ENCODE measurements around the gene EID3. TPM values are rescaled to one million over a fixed set of nuclear protein-coding genes. Genes with fewer than 3 reads are reported as not detected.
"Not testable (repeated sequence)": the region's sequence is repeated elsewhere in the genome, so short reads cannot be mapped to it uniquely, and the experiment has no call there.

The EID3 gene
- 0.48 and 0.63 TPM in 2 replicates for total RNA-seq (2014; rRNA removed; shearing (Covaris generic))

- H3K4me1 ChIP-seq, result no peaks in the 10 kb centered on the region
- no peak within 1 kb of the TSS for H3K4me3 ChIP-seq
- H3K9me3 ChIP-seq (replicated peaks), result no peaks in the 10 kb centered on the region; the same call in 1 of the 2 replicates
- H3K27ac ChIP-seq, result no peak within 1 kb of the TSS
- no peak for DNase-seq
- peaks cover 16% of the 10 kb centered on the region for H3K36me3 ChIP-seq
- H3K27me3 ChIP-seq, result no peaks in the 10 kb centered on the region
These were observed at the start of gene EID3 for GRCh38 chr12:104303538-104304151. Gene EID3, plus strand, starts transcription at chr12:104303739. Its CDS starts 196 bp downstream, at chr12:104303935.

GRCh38 chr12:104257913-104258472, 45.5 kb upstream of the EID3 start:
- Histone ChIP-seq H3K27ac (no peak overlapping the region), H3K4me1 (no peaks in the 10 kb centered on the region), H3K36me3 (no peaks in the 10 kb centered on the region), H3K27me3 (no peaks in the 10 kb centered on the region), H3K4me3 (no peak overlapping the region), H3K9me3 (replicated peaks) (no peaks in the 10 kb centered on the region)
- no peak for DNase-seq

- H3K9me3 ChIP-seq (replicated peaks), result no peaks in the 10 kb centered on the region
- H3K27ac ChIP-seq, result no peak overlapping the region
- no peak overlapping the region for H3K4me3 ChIP-seq
- H3K27me3 ChIP-seq, result no peaks in the 10 kb centered on the region
- no peaks in the 10 kb centered on the region for H3K36me3 ChIP-seq
- DNase-seq, result no peak
- no peaks in the 10 kb centered on the region for H3K4me1 ChIP-seq
These were observed 45.0 kb upstream of the EID3 start for GRCh38 chr12:104258476-104259067.

- Histone ChIP-seq H3K27ac (no peak overlapping the region), H3K4me3 (no peak overlapping the region)
- no peak for DNase-seq
These were observed 40.5 kb upstream of the EID3 start for GRCh38 chr12:104263026-104263425.

GRCh38 chr12:104263580-104264358, 39.8 kb upstream of the EID3 start:
- H3K27ac ChIP-seq, result no peak overlapping the region
- H3K9me3 ChIP-seq (replicated peaks), result no peaks in the 10 kb centered on the region
- H3K36me3 ChIP-seq, result no peaks in the 10 kb centered on the region
- no peak overlapping the region for H3K4me3 ChIP-seq
- no peaks in the 10 kb centered on the region for H3K4me1 ChIP-seq
- DNase-seq, result peak in 1 of 2 experiments; percentile 13
- H3K27me3 ChIP-seq, result no peaks in the 10 kb centered on the region

More at GRCh38 chr12:104263026-104263425, 40.5 kb upstream of the EID3 start:
- H3K27me3 ChIP-seq, result no peaks in the 10 kb centered on the region
- H3K36me3 ChIP-seq, result no peaks in the 10 kb centered on the region
- no peaks in the 10 kb centered on the region for H3K4me1 ChIP-seq
- no peaks in the 10 kb centered on the region for H3K9me3 ChIP-seq (replicated peaks)

GRCh38 chr12:104265436-104265835, 38.1 kb upstream of the EID3 start:
- DNase-seq; H3K4me1 ChIP-seq; H3K27me3 ChIP-seq; H3K4me3 ChIP-seq; H3K27ac ChIP-seq; H3K9me3 ChIP-seq (replicated peaks); H3K36me3 ChIP-seq: not testable (repeated sequence)

GRCh38 chr12:104272938-104273337, 30.6 kb upstream of the EID3 start:
- H3K27ac ChIP-seq, result no peak overlapping the region
- H3K4me1 ChIP-seq, result no peaks in the 10 kb centered on the region
- no peak overlapping the region for H3K4me3 ChIP-seq
- no peaks in the 10 kb centered on the region for H3K27me3 ChIP-seq
- DNase-seq, result no peak
- no peaks in the 10 kb centered on the region for H3K36me3 ChIP-seq
- no peaks in the 10 kb centered on the region for H3K9me3 ChIP-seq (replicated peaks)

GRCh38 chr12:104273503-104273902, 30.0 kb upstream of the EID3 start:
- H3K9me3 ChIP-seq (replicated peaks), result no peaks in the 10 kb centered on the region
- no peaks in the 10 kb centered on the region for H3K36me3 ChIP-seq
- DNase-seq, result no peak
- H3K4me1 ChIP-seq, result no peaks in the 10 kb centered on the region
- no peak overlapping the region for H3K4me3 ChIP-seq
- H3K27me3 ChIP-seq, result no peaks in the 10 kb centered on the region
- H3K27ac ChIP-seq, result no peak overlapping the region

- Histone ChIP-seq H3K4me3 (no peak overlapping the region), H3K9me3 (replicated peaks) (no peaks in the 10 kb centered on the region), H3K36me3 (no peaks in the 10 kb centered on the region), H3K4me1 (no peaks in the 10 kb centered on the region), H3K27ac (no peak overlapping the region), H3K27me3 (no peaks in the 10 kb centered on the region)
- no peak for DNase-seq
These were observed 28.7 kb upstream of the EID3 start for GRCh38 chr12:104274811-104275210.

GRCh38 chr12:104275689-104276088, 27.9 kb upstream of the EID3 start:
- H3K27me3 ChIP-seq, result no peaks in the 10 kb centered on the region
- H3K4me1 ChIP-seq, result peaks cover 5% of the 10 kb centered on the region; the same call in 1 of the 2 replicates
- H3K27ac ChIP-seq, result no peak overlapping the region
- H3K36me3 ChIP-seq, result no peaks in the 10 kb centered on the region
- no peak overlapping the region for H3K4me3 ChIP-seq
- DNase-seq, result no peak
- H3K9me3 ChIP-seq (replicated peaks), result no peaks in the 10 kb centered on the region

- Histone ChIP-seq H3K36me3 (no peaks in the 10 kb centered on the region), H3K4me1 (peaks cover 5% of the 10 kb centered on the region; the same call in 1 of the 2 replicates), H3K27me3 (no peaks in the 10 kb centered on the region), H3K4me3 (no peak overlapping the region), H3K9me3 (replicated peaks) (no peaks in the 10 kb centered on the region), H3K27ac (no peak overlapping the region)
- no peak for DNase-seq
These were observed 27.0 kb upstream of the EID3 start for GRCh38 chr12:104276273-104277131.

- no peak overlapping the region for H3K4me3 ChIP-seq
- no peaks in the 10 kb centered on the region for H3K9me3 ChIP-seq (replicated peaks)
- H3K27ac ChIP-seq, result no peak overlapping the region
These were observed 24.4 kb upstream of the EID3 start for GRCh38 chr12:104279164-104279563.

GRCh38 chr12:104280111-104280510, 23.4 kb upstream of the EID3 start:
- H3K36me3 ChIP-seq, result no peaks in the 10 kb centered on the region
- no peak overlapping the region for H3K27ac ChIP-seq

More at GRCh38 chr12:104279164-104279563, 24.4 kb upstream of the EID3 start:
- no peaks in the 10 kb centered on the region for H3K27me3 ChIP-seq
- H3K4me1 ChIP-seq, result peaks cover 5% of the 10 kb centered on the region; the same call in 1 of the 2 replicates
- H3K36me3 ChIP-seq, result no peaks in the 10 kb centered on the region
- DNase-seq, result no peak

More at GRCh38 chr12:104280111-104280510, 23.4 kb upstream of the EID3 start:
- no peak for DNase-seq
- Histone ChIP-seq H3K27me3 (no peaks in the 10 kb centered on the region), H3K9me3 (replicated peaks) (no peaks in the 10 kb centered on the region), H3K4me3 (no peak overlapping the region), H3K4me1 (peaks cover 5% of the 10 kb centered on the region; the same call in 1 of the 2 replicates)
